Measurements from ENCODE around the gene FHOD3.

FHOD3 gene

DNA sequence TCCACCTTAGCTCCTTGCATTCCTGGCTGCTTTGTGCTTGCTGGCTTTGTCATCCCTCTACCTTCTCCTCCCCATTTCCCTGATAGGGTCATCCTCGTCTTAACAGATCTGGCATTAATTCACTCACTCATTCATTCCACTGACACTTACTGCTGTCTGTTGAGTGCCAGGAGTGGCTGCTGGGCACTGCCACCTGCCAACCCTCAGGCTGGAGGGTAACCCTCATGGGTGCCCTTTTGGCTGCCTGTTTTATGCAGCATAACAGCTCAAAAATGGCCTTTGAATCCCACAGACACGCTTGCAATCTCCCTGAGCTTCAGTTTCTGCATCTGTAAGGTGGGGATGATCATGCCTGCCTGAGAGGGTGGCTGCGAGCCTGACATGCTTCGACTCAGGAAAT is 25.2 kb downstream of the FHOD3 start:
- DNase-seq (ENCODE audit: low read depth in 3 of 3), result no peak

DNA sequence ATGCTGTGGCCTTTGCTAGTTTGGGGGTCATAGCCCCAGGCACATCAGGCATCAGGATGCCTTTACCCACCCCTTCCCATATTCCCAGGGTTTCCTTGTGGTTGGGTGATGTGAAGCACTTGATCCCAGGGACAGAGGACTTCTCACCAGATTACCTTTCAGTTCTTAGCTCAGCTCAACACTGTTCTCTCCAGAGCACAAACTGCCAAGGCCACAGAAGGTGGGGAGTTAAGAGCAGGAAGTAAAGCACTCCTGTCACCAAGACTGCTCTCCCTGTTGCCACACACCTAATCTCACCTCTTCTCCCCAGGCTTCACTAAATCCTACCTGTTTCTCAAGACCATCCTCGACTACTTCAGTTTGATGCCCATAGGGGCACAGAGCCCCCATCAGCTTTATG is 25.9 kb downstream of the FHOD3 start:
- no peak for DNase-seq (ENCODE audit: low read depth in 3 of 3)

- no peak for DNase-seq (ENCODE audit: low read depth in 3 of 3)
Observed at GRCh38 chr18:36325846-36326245, 28.3 kb downstream of the FHOD3 start.

GRCh38 chr18:36326771-36327170 is 29.3 kb downstream of the FHOD3 start:
- DNase-seq (ENCODE audit: low read depth in 3 of 3), result no peak

DNA sequence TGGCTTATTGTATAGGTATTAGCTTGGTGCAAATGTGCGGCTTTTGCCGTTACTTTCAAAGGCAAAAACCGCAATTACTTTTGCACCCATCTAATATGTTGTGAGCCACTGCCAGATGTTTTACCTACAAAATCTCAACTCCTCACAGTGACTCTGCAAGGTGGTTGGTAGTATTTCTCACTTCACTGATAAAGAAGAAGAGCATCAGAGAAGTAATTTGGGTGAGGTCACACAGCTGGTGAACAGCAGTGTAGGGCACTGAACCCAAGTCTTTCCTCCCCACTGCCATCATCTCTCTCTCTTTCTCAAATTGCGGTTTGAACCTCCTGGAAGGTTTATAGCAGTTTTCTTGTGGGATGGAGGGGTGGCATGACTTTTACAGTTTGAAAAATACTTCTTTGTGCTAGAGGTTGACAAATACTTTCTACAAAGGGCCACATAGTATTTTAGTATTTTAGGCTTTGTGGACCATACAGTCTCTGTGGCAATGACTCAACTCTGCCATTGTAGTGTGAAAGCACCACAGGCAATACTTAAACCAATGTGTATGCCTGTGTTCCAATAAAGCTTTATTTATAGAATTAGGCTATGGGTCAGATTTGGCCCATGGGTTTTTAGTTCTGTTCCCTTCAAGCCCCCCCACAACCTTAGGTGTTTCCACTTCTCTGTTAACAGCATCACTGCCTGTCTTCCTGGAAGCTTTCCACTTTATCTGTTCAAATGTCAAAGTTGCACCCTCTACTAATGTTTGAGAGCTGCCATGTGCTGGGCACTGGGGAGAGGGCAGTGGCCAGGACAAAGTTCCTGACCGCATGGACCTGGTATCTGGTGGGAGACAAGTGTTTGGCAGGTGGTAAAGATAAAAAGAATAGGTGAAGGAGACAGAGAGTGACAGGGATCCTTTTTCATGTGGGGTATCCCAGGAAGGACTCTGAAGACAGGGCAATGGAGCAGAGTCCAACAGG is 30.1 kb downstream of the FHOD3 start:
- DNase-seq (ENCODE audit: low read depth in 3 of 3), result no peak

DNA sequence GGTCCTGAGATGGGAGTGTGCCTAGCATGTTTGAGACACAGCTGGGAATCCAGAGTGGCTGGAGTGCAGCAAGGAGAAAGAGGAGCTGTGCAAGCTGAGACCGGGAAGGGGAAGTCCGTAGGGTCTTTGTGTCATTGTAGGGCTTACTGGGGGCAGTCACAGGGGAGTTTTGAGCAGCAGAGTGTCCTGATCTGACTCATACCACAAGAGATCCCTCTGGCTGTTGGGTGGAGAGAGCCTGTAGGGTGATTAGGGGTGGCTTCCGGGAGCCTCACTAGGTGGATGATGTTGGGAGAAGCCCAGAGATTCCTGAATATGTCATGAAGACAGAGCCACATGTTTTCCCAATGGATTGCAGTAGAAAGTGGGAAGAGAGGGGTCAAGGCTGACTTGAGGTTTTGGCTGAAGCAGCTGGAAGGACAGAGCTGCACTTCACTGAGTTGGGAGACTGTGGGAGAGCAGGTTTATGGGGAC is 30.9 kb downstream of the FHOD3 start:
- DNase-seq (ENCODE audit: low read depth in 3 of 3), result no peak

GRCh38 chr18:36328916-36329315 is 31.4 kb downstream of the FHOD3 start:
- DNase-seq (ENCODE audit: low read depth in 3 of 3), result no peak

GRCh38 chr18:36329684-36330434 is 32.3 kb downstream of the FHOD3 start:
- DNase-seq (ENCODE audit: low read depth in 3 of 3), result no peak

DNA sequence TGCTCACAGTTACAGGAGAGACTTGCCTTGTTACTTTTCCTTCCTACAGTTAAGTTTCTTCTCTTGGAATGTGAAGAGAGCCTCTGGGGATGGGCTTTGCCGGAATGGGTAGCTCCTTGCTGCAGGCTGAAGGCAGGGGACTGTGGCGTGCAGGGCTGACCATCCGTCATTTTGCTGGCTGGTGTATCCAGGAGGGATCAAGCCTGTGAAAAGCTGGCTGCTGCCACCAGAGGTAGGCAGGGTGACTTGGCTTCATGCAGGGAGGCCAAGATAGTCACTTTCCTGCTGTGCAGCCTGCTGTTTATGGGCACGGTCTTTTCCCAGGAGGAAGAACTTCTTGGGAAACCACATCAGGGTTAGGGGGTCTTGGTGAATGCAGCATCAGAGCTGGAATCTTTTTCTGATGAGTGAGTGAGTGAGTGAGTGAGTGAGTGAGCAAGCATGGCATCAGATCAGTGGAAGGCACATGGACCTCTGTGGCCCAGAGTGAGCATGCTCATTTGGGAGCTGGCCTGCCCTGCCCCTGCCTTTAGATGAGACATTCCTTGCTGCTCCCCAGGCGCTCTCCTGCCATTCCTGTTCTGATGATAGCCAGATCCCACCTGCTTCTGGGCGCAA is 33.0 kb downstream of the FHOD3 start:
- DNase-seq (ENCODE audit: low read depth in 3 of 3), result no peak

DNA sequence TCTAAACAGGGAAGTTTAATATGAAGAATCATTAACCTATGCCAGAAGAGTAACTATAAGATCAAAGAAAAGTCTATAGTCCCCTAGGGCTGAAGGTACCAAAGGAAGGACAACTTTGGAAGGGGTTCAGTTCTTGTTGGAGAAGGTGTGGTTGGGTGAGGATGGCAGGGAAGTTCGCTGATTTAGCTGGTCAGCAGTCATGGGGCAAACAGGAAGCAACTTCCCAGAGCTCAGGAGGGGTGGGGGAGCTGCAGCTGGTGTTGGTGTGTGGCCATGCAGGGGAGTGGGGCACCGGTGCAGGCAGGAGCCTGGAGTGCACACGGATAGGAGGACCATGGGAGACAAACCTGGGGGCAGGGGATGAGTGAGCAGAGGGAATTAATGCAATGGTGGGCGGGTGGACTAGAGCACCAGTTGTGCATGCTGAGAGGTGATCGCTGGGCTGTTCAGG is 34.0 kb downstream of the FHOD3 start:
- DNase-seq (ENCODE audit: low read depth in 3 of 3), result no peak

DNA sequence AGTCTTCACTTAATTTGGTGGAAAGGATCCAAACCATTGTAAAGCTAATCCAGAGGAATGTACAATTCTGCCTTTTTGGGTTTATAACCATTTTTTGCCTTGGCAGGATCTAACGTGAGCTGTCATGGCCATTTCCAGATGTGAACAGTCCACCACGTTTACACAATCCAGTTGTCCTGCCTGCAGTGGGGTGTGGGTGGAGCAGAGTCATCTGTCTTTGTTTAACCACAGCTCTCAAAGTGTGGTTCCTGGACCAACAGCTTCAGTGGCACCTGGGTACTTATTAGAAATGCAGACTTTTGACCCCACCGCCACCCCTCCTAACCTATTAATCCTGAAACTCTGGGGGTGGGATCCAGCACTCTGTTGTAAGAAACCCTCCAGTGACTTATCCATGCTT is 35.9 kb downstream of the FHOD3 start:
- DNase-seq (ENCODE audit: low read depth in 3 of 3), result no peak

DNA sequence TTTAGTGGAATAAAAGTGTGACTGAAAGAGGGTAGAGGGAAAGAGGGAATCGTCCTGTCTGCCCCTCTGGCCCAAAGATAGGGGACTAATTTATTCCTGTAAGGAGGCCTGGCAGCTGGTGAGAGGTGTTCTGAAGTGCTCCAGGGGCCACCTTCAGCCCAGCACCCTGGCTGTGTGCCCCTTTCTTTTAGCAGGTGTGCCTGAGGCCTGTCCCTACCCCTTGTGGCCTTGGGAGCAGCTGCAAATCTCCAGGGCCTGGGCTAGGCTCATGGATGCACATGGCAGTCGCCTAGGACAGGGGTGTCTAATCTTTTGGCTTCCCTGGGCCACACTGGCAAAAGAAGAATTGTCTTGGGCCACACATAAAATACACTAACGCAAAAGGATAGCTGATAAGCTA is 37.3 kb downstream of the FHOD3 start:
- no peak for DNase-seq (ENCODE audit: low read depth in 3 of 3)

DNA sequence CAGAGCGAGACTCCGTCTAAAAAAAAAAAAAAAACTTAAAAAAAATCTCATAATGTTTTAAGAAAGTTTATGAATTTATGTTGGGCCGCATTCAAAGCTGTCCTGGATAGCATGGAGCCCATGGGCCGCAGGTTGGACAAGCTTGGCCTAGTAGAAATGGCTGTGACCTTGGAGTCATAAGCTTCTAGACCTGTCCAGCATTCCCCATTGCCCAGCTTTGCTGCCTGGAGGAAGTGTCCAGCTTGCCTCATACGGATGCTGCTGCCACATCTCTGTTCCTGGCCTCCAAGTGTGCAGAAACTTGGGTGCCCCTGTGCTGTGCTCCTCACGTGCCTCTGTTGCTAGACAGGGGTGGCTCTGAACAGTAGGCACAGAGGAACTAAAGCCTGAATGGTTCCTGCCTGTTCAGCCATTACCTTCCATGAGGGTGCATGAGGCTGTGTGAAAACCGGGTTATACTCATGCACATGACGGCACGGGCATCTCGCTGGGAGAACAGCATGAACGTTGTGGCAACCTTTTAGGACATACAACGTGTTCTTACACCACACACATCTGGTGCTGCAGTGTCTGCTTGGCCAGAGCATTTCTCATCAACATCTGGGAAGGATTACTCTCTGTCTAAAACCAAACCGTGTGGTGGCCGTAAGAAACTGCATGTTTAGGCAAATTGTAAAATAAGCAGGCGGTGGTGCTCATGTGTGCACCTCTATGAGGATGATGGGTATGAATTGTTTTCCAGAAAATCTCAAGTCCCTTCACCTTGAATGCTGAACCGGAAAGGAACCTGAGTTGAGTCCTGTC is 38.2 kb downstream of the FHOD3 start:
- DNase-seq (ENCODE audit: low read depth in 3 of 3), result no peak

- DNase-seq (ENCODE audit: low read depth in 3 of 3), result no peak
Observed at GRCh38 chr18:36337679-36338402, 40.3 kb downstream of the FHOD3 start.

DNA sequence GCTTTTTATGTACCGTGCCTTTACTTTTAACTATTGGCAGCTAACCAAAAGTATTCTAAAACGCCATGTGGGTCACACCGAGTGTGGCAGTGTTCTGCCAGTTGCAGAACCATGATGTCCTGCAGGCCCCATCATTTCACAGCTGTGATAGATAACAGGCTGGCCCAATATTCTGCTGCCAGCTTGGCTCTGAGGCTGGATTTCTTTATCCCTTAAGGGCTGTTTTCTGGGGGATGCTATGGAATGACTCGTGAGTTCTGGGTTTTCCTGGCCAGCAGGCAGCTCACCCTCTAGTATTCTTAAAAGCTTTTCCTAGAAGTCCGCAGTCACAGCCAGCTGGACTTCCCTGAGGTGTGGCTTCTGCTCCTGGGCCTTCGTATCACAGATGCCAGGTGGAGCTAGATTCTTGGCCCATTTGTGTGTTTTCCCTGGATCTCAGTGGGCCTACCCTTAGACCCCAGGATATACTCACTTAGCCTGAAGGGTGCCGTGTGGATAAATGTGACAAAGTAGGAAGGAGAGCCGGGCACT is 41.0 kb downstream of the FHOD3 start:
- DNase-seq (ENCODE audit: low read depth in 3 of 3), result no peak

DNA sequence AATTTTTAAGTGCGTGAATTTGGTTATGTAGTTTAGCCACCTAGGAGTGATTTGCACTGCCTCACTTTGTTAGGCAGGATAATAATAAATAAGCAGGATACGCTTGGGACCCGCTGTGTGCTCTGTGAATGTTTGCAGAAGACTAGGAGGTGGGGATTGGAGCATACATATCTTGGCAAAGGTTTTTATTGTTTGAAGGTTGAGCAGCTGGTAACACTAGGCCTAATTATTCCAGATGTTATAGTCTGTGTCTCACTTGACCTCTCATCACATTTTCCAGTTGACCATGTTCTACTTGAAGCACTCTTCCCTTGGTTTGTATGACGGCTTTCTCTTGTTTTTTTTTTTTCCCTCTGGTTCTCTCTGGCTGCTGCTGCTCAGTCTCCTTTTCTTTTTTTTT is 42.7 kb downstream of the FHOD3 start:
- no peak for DNase-seq (ENCODE audit: low read depth in 3 of 3)

DNA sequence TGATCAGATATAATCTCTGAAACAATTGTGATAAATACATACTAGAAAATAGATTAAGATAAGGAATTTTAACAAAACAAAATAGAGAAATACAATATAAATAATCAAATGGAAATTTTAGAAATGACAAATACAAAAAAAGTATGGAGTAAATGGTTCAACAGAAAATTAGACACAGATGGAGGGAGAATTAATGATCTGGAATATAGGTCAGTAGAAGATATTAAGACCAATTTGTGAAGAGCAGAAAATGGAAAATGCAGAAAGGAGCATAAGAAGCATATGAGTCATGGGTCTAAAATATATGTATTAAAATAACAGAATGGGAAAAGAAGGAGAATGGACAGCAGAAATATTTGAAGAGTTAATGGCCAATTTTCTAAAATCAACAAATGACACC is 44.4 kb downstream of the FHOD3 start:
- DNase-seq (ENCODE audit: low read depth in 3 of 3), result no peak

GRCh38 chr18:36348331-36348730 is 50.8 kb downstream of the FHOD3 start:
- no peak for DNase-seq (ENCODE audit: low read depth in 3 of 3)

DNA sequence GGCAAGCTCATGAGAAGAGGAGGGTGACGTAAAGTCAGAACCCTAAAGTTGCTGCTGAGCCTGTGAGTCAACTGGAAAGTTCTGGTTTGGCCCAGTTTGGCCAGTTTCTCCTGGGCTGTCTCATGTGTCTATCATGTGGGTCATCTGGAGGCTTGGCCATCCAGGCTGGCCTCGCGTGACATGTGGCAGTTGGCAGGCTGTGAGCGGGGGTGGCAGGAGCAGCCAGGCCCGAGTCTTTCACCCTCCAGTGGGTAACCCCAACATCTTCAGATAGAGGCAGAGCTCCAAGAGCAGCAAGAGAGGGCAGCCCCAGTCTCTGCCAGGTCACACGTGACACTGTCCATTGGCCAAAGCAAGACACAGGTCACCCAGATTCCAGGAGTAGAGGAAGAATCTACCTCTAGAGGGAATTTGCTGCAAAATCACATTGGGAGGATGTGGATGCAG is 51.5 kb downstream of the FHOD3 start:
- no peak for DNase-seq (ENCODE audit: low read depth in 3 of 3)

DNA sequence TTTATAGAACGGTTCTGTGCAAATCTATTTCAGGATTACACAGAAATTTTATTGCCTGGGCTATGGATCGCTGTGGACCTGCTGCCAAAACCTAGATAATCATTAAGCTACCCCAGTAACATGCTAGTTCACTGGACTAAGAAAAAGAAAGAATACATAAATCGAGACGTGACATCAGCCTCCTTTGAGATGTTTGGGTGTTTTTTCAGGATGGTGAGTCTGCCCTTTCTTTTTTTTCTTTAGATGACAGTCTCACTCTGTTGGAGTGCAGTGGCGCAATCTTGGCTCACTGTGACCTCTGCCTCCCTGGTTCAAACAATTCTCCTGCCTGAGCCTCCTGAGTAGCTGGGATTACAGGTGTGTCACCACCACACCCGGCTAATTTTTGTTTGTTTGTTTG is 52.0 kb downstream of the FHOD3 start:
- DNase-seq (ENCODE audit: low read depth in 3 of 3), result no peak
